SK-N-SH (cell line): Measurements from ENCODE around the gene PRM3. TPM values are rescaled to one million over a fixed set of nuclear protein-coding genes. Genes with fewer than 3 reads are reported as not detected.

ENCODE experiments used
- CTCF ChIA-PET: fragments of 300-600, 350-600 bp; formaldehyde crosslinking; extraction: SDS; loops from one replicate; lab custom pipeline; 2021; lab: Yijun Ruan, JAX
- POLR2A ChIA-PET: fragments of 350-600 bp; sonication (Branson Sonifier 250); formaldehyde crosslinking; extraction: SDS; loops from one replicate; lab custom pipeline; 2020; ENCODE audit warnings: antibody characterized with exemption, inconsistent platforms; lab: Yijun Ruan, JAX
- DNase-seq: peaks from one replicate; pipeline ENCODE4 v3.0.0; 2012
- H2AFZ ChIP-seq: fragments of 200-600 bp; sonication (generic); 2 replicates; pipeline ENCODE4 v1.8.1; 2016; ENCODE audit warnings: antibody characterized with exemption, mild to moderate bottlenecking, low read depth
- H3F3A ChIP-seq: fragments of 200-600 bp; sonication (generic); replicated peaks from 2 replicates; pipeline ENCODE3; 2016; ENCODE audit warnings: antibody characterized with exemption, mild to moderate bottlenecking; ENCODE audit not compliant: insufficient read depth
- H3K27ac ChIP-seq, 2 experiments: fragments of 200-500 bp in 1 of 2; fragments of 200-600 bp in 1 of 2; sonication (Bioruptor generic) in 1 of 2; sonication (generic), shearing (Covaris generic) in 1 of 2; 2 replicates each; pipeline versions ENCODE4 v1.5.1 to v1.6.1; 2014 to 2016; ENCODE audit warnings: low read depth in 2 of 2, inconsistent platforms in 1 of 2, low read length in 1 of 2, mild to moderate bottlenecking in 1 of 2, mixed read lengths in 1 of 2
- H3K27me3 ChIP-seq: fragments of 200-600 bp; sonication (generic), shearing (Covaris generic); 2 replicates; pipeline ENCODE4 v1.6.1; 2016; ENCODE audit warnings: mixed run types; ENCODE audit not compliant: insufficient read depth
- H3K36me3 ChIP-seq, 2 experiments: fragments of 200-500 bp in 1 of 2; fragments of 200-600 bp in 1 of 2; sonication (Bioruptor generic) in 1 of 2; sonication (generic) in 1 of 2; replicated peaks in 1 of 2; 2 replicates each; pipeline versions ENCODE3 to v1.5.1; 2014 to 2016; ENCODE audit warnings: low read length in 1 of 2, mild to moderate bottlenecking in 1 of 2; ENCODE audit not compliant: insufficient read depth in 2 of 2, control insufficient read depth in 1 of 2
- H3K4me1 ChIP-seq, 2 experiments: fragments of 200-500 bp in 1 of 2; fragments of 200-600 bp in 1 of 2; sonication (Bioruptor generic) in 1 of 2; sonication (generic), shearing (Covaris generic) in 1 of 2; 2 replicates each; pipeline versions ENCODE4 v1.5.1 to v1.6.1; 2014 to 2016; ENCODE audit warnings: low read depth in 1 of 2, low read length in 1 of 2, mixed run types in 1 of 2; ENCODE audit not compliant: insufficient read depth in 2 of 2, control insufficient read depth in 1 of 2
- H3K4me2 ChIP-seq: fragments of 200-600 bp; sonication (generic), shearing (Covaris generic); 2 replicates; pipeline ENCODE4 v1.6.1; 2017; ENCODE audit warnings: mixed run types
- H3K4me3 ChIP-seq, 2 experiments: fragments of 200-500 bp in 1 of 2; fragments of 200-600 bp in 1 of 2; sonication (Bioruptor generic) in 1 of 2; sonication (generic), shearing (Covaris generic) in 1 of 2; 2 replicates each; pipeline versions ENCODE4 v1.5.1 to v1.8.1; 2014 to 2016; ENCODE audit warnings: low read depth in 2 of 2, inconsistent platforms in 1 of 2, low read length in 1 of 2, mild to moderate bottlenecking in 1 of 2, mixed read lengths in 1 of 2, moderate library complexity in 1 of 2
- H3K79me2 ChIP-seq: fragments of 200-600 bp; sonication (generic); 2 replicates; pipeline ENCODE4 v1.8.1; 2017; ENCODE audit warnings: mild to moderate bottlenecking; ENCODE audit not compliant: insufficient read depth
- H3K9ac ChIP-seq: fragments of 200-600 bp; sonication (generic); 2 replicates; pipeline ENCODE4 v1.6.1; 2017; ENCODE audit warnings: mixed run types
- H3K9me2 ChIP-seq: fragments of 200-600 bp; sonication (generic); 2 replicates; pipeline ENCODE4 v1.6.1; 2017; ENCODE audit warnings: mixed run types
- H3K9me3 ChIP-seq: fragments of 200-600 bp; sonication (generic); 2 replicates; pipeline ENCODE4 v1.6.1; 2017; ENCODE audit warnings: mixed run types, mild to moderate bottlenecking, moderate library complexity
- H4K20me1 ChIP-seq: fragments of 200-600 bp; sonication (generic); 2 replicates; pipeline ENCODE4 v1.6.1; 2017; ENCODE audit warnings: mild to moderate bottlenecking, mixed run types; ENCODE audit not compliant: insufficient read depth
- EP300 ChIP-seq, 2 experiments: IDR thresholded peaks; 2 replicates each; pipeline versions ENCODE4 v1.4.0 to v1.6.1; 2012; ENCODE audit warnings: borderline replicate concordance in 1 of 2, low read depth in 1 of 2, low read length in 1 of 2
- FOSL2 ChIP-seq: IDR thresholded peaks from 2 replicates; pipeline ENCODE4 v1.4.0; 2012; ENCODE audit warnings: low read depth, mild to moderate bottlenecking, moderate library complexity, borderline replicate concordance
- FOXJ3 ChIP-seq: sonication (generic); formaldehyde crosslinking; IDR thresholded peaks from 2 replicates; pipeline ENCODE4 v1.5.1; 2020; ENCODE audit warnings: mild to moderate bottlenecking, missing genetic modification reagents
- IRF3 ChIP-seq: fragments of 150-350 bp; IDR thresholded peaks from 2 replicates; pipeline ENCODE4 v1.6.1; 2016; ENCODE audit warnings: mild to moderate bottlenecking, low read depth, low read length
- JUND ChIP-seq: IDR thresholded peaks from 2 replicates; pipeline ENCODE4 v1.4.0; 2012
- MXI1 ChIP-seq: IDR thresholded peaks from 2 replicates; pipeline ENCODE4 v1.6.1; 2012; ENCODE audit warnings: mild to moderate bottlenecking, low read depth, low read length, improper control_type of control experiment
- POLR2AphosphoS5 ChIP-seq: IDR thresholded peaks from 2 replicates; pipeline ENCODE4 v1.6.1; 2012; ENCODE audit warnings: low read depth, low read length
- RCOR1 ChIP-seq: fragments of 150-350 bp; IDR thresholded peaks from 2 replicates; pipeline ENCODE4 v1.6.1; 2017; ENCODE audit warnings: antibody characterized with exemption, low read length
- RFX5 ChIP-seq: IDR thresholded peaks from 2 replicates; pipeline ENCODE4 v1.6.1; 2012; ENCODE audit warnings: mild to moderate bottlenecking, improper control_type of control experiment, low read length
- RXRA ChIP-seq: IDR thresholded peaks from 2 replicates; pipeline ENCODE4 v1.4.0; 2012; ENCODE audit warnings: low read depth, mild to moderate bottlenecking, borderline replicate concordance
- SIN3A ChIP-seq: IDR thresholded peaks from 2 replicates; pipeline ENCODE4 v1.6.1; 2012; ENCODE audit warnings: low read depth, mild to moderate bottlenecking, low read length, moderate library complexity, borderline replicate concordance
- SMC3 ChIP-seq: IDR thresholded peaks from 2 replicates; pipeline ENCODE4 v1.6.1; 2012; ENCODE audit warnings: low read depth, low read length, improper control_type of control experiment
- TCF12 ChIP-seq: IDR thresholded peaks from 2 replicates; pipeline ENCODE4 v1.4.0; 2012
- TEAD4 ChIP-seq: IDR thresholded peaks from 2 replicates; pipeline ENCODE4 v1.4.0; 2012; ENCODE audit warnings: mild to moderate bottlenecking, borderline replicate concordance; ENCODE audit not compliant: insufficient read depth
- USF2 ChIP-seq: fragments of 150-350 bp; IDR thresholded peaks from 2 replicates; pipeline ENCODE4 v1.6.1; 2017; ENCODE audit warnings: antibody characterized with exemption, low read length, low read depth, borderline replicate concordance
- ZBTB33 ChIP-seq: IDR thresholded peaks from 2 replicates; pipeline ENCODE4 v1.4.0; 2012; ENCODE audit warnings: low read depth, borderline replicate concordance
- WGBS: methylation state at CpG from one replicate; pipeline ENCODE4 v1.1.6; 2017; ENCODE audit warnings: low lambda C conversion rate; 5-methylcytosine and 5-hydroxymethylcytosine counted together
- polyA plus RNA-seq, 3 experiments: library from polyadenylated mRNA; depleted of rRNA; stranded (reverse); fragments of >200 nt; gene quantifications; 2 replicates each; pipeline ENCODE4 v1.2.3, GENCODE V29; 2012
- TF ChIP-seq, protein P1 (sequence below): IDR thresholded peaks from 2 replicates; pipeline ENCODE4; 2012

Gene PRM3
- polyA plus RNA-seq, 1 of the 3 experiments (the other 2 are of a cell fraction), result not detected

DNA sequence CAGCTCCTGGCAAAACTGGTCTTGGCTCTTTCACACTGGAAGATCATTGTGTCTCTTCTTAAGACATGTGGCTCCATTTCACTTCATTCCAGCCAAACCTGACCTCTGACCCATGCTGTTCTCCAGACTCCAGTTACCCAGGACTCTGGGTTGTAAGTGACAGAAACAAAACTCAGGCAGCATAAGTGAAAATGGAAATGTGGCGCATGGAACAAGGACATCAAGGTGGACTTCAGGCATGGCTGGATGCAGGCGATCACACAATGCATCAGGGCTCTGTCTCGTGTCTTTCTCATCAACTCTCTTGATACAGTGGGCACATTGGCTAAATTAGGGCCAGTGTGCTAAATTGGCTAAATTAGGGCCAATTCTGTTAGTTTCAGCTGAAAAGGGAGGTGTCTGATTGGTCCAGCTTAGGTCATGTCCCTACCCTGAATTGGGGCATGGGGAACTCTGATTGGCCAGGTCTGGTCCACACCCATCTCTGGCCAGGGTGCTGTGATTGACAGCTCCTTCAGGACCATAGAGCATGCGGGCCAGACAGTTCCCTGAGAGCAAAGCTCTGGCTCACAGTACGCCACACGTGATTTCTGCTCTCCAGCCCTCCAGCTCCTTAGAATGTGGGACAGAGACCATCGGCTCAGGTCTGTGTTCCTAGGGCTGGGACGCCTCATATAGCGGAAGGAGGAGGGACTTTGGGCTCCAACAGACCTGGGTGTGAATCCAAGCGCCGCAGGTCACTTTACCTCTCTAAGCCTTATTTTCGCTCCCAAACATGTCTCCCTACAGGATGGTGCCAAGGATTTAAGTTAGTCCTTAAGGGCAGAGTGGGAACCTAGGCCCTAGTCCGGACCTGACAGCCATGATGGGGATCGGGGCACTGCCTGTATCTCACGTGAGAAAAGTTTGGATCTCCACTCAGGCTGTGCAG, 34.9 kb downstream of the PRM3 start:
- Histone ChIP-seq H3K27ac (no peak overlapping the region), H3F3A (no peaks in the 10 kb centered on the region), H2AFZ (no peak overlapping the region), H3K4me1 (no peaks in the 10 kb centered on the region), H3K9ac (no peak overlapping the region), H3K4me2 (no peak overlapping the region), H3K9me2 (no peaks in the 10 kb centered on the region)
- WGBS, result 90% methylated on average over 14 of the region's 15 CpGs
- CTCF ChIA-PET, result interaction anchor here (1.0 to 1.5 kb wide), 4 partner anchors 14 to 274 kb away, joined by 3 to 4 read pairs (median 4); partner anchors contain the start of gene SOCS1
- TF ChIP-seq JUND (no peak), MXI1 (no peak), TEAD4 (no peak)
- TF ChIP-seq, protein P1, sequence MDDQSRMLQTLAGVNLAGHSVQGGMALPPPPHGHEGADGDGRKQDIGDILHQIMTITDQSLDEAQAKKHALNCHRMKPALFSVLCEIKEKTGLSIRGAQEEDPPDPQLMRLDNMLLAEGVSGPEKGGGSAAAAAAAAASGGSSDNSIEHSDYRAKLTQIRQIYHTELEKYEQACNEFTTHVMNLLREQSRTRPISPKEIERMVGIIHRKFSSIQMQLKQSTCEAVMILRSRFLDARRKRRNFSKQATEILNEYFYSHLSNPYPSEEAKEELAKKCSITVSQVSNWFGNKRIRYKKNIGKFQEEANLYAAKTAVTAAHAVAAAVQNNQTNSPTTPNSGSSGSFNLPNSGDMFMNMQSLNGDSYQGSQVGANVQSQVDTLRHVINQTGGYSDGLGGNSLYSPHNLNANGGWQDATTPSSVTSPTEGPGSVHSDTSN, result 0 out of 2 replicates have a peak, but pooled peaks have one; percentile 16
- TF ChIP-seq, all 33 proteins: peak for 1
- Histone ChIP-seq H3K4me3 (no peak overlapping the region), H3K9me3 (no peaks in the 10 kb centered on the region), H4K20me1 (no peaks in the 10 kb centered on the region), H3K36me3 (no peaks in the 10 kb centered on the region), H3K27me3 (no peaks in the 10 kb centered on the region), H3K79me2 (no peaks in the 10 kb centered on the region)
- no peak for DNase-seq
- POLR2A ChIA-PET, result no interaction called here

- Histone ChIP-seq H3K9me3 (no peaks in the 10 kb centered on the region), H3K4me3 (no peak overlapping the region), H3K4me2 (no peak overlapping the region), H3K9ac (no peak overlapping the region), H3K36me3 (no peaks in the 10 kb centered on the region), H3F3A (no peaks in the 10 kb centered on the region), H4K20me1 (no peaks in the 10 kb centered on the region), H2AFZ (no peak overlapping the region), H3K4me1 (no peaks in the 10 kb centered on the region; a peak in 1 of 4 replicates), H3K9me2 (no peaks in the 10 kb centered on the region), H3K79me2 (no peaks in the 10 kb centered on the region), H3K27ac (no peak overlapping the region), H3K27me3 (no peaks in the 10 kb centered on the region)
- CTCF ChIA-PET, result interaction anchor here (0.6 to 1.5 kb wide), 2 partner anchors 19 to 264 kb away, joined by 3 to 6 read pairs; partner anchors contain the start of gene SOCS1
- 89% methylated on average over 7 of the region's 10 CpGs for WGBS
- no peak for DNase-seq
- POLR2A ChIA-PET, result no interaction called here
- TF ChIP-seq JUND (no peak), SIN3A (no peak), POLR2AphosphoS5 (no peak), FOXJ3 (CRISPR knock-in tag) (no peak), SMC3 (no peak), RXRA (no peak), TCF12 (no peak), IRF3 (no peak), EP300 (IDR thresholded peaks at IDR 0.05; ENCODE audit: borderline replicate concordance in 1 of 2, low read depth in 1 of 2, low read length in 1 of 2) (no peak), ZBTB33 (no peak), USF2 (no peak), RCOR1 (no peak), RFX5 (no peak), FOSL2 (no peak)
- TF ChIP-seq, protein P1, result no peak
Measured at GRCh38 chr16:11236461-11237254, 36.8 kb downstream of the PRM3 start.
